K562 (cell line): ENCODE measurements around the gene TRUB2. TPM values are rescaled to one million over a fixed set of nuclear protein-coding genes. Genes with fewer than 3 reads are reported as not detected.

Source experiments
- ARID4B ChIP-seq: sonication (generic); formaldehyde crosslinking; IDR thresholded peaks from 2 replicates; pipeline ENCODE4 v1.8.0; 2022; ENCODE audit warnings: mild to moderate bottlenecking, missing genetic modification reagents
- CHD1 ChIP-seq: fragments of 200-600 bp; sonication (generic); IDR thresholded peaks from one replicate; pipeline ENCODE4 v1.6.1; 2012; ENCODE audit warnings: mild to moderate bottlenecking, moderate library complexity, low read length, inconsistent platforms
- HMG20B ChIP-seq: fragments of 250-450 bp; sonication (Bioruptor Pico); IDR thresholded peaks from 2 replicates; pipeline ENCODE4 v1.5.0; 2021; ENCODE audit warnings: mild to moderate bottlenecking
- KAT2B ChIP-seq: IDR thresholded peaks from one replicate; pipeline ENCODE4 v1.6.1; 2012; ENCODE audit warnings: low read depth, mild to moderate bottlenecking, control low read depth, inconsistent platforms, low read length, moderate library complexity
- KHSRP ChIP-seq: fragments of 450-650 bp; IDR thresholded peaks from 2 replicates; pipeline ENCODE4 v1.6.1; 2017
- OTX1 ChIP-seq: fragments of 450-650 bp; formaldehyde crosslinking; IDR thresholded peaks from 2 replicates; pipeline ENCODE4 v1.4.0; 2022; ENCODE audit warnings: mild to moderate bottlenecking
- POLR3G ChIP-seq: IDR thresholded peaks from 2 replicates; pipeline ENCODE4 v1.6.1; 2011; ENCODE audit not compliant: insufficient read length, insufficient replicate concordance; ENCODE audit errors: extremely low read depth
- TBL1XR1 ChIP-seq, 2 experiments: IDR thresholded peaks; 2 replicates each; pipeline ENCODE4 v1.6.1; 2012; ENCODE audit warnings: improper control_type of control experiment in 2 of 2, low read length in 2 of 2, mild to moderate bottlenecking in 1 of 2
- U2AF2 ChIP-seq: fragments of 200-400 bp; formaldehyde crosslinking; optimal IDR thresholded peaks from 2 replicates; pipeline ENCODE3; 2017; ENCODE audit warnings: low read depth, mild to moderate bottlenecking, low read length
- ZNF133 ChIP-seq: fragments of 250-450 bp; sonication (Bioruptor Pico); IDR thresholded peaks from 2 replicates; pipeline ENCODE4 v1.4.0; 2020; ENCODE audit warnings: mild to moderate bottlenecking
- ZNF785 ChIP-seq: fragments of 250-450 bp; sonication (Bioruptor Pico); IDR thresholded peaks from 2 replicates; pipeline ENCODE4 v1.4.0; 2020; ENCODE audit warnings: mild to moderate bottlenecking
- polyA plus RNA-seq, 8 experiments: library from polyadenylated mRNA; depleted of rRNA in 4 of 8; stranded (reverse) in 5 of 8; unstranded in 3 of 8; fragments of >200 nt; fragmentation: Nextera tagmentation in 2 of 8; fragmentation: Illumina TruSeq in 1 of 8; extraction: Ambion mirVana in 2 of 8; extraction: Trizol in 1 of 8; gene quantifications; 2 replicates each; pipeline versions ENCODE4 v1.2.1 to v1.2.3, GENCODE V29; 2011 to 2014; ENCODE audit warnings: inconsistent platforms in 1 of 8, missing spikeins in 1 of 8
- total RNA-seq, 7 experiments: library from RNA; depleted of rRNA in 6 of 7; stranded (reverse); fragments of >200 nt in 6 of 7; fragmentation: Illumina TruSeq in 2 of 7; extraction: Trizol in 2 of 7; gene quantifications; 2 replicates each; pipeline versions ENCODE4 v1.2.1 to v1.2.3, GENCODE V29; 2011 to 2021; ENCODE audit warnings: low replicate concordance in 1 of 7

TRUB2 gene
- total and polyA plus RNA-seq, 9 of the 15 experiments (the other 6 are each of a cell fraction or from before 2014, with no cell fraction given) = 9.3 to 110 (median 63.0) TPM

GRCh38 chr9:128296340-128297220 is 25.7 kb downstream of the TRUB2 start (continued):
- TF ChIP-seq ZNF133 (CRISPR knock-in tag) = no peak
- TF ChIP-seq HMG20B (CRISPR knock-in tag) = no peak
- TF ChIP-seq ARID4B (CRISPR knock-in tag) = no peak
- TF ChIP-seq KAT2B = no peak
- TF ChIP-seq KHSRP = no peak
- no peak for TF ChIP-seq POLR3G
- peak; percentile 35 for TF ChIP-seq CHD1
- TF ChIP-seq OTX1 (CRISPR knock-in tag) = no peak
- TF ChIP-seq ZNF785 (CRISPR knock-in tag) = no peak
- TF ChIP-seq TBL1XR1 (IDR thresholded peaks at IDR 0.05; ENCODE audit: low read length in 2 of 2) = peak in 1 of 2 experiments; percentile 99; a peak in 2 of 4 replicates
- TF ChIP-seq U2AF2 = no peak
